ENCODE results near the gene MEI4.
"Not testable (repeated sequence)": the region's sequence is repeated elsewhere in the genome, so short reads cannot be mapped to it uniquely, and the experiment has no call there.

MEI4 gene

GRCh38 chr6:77686931-77687330 is 34.1 kb downstream of the MEI4 start:
- no peak for FAIRE-seq

- no peak for FAIRE-seq
Observed at GRCh38 chr6:77688649-77689048, 35.8 kb downstream of the MEI4 start.

GRCh38 chr6:77700095-77700494 is 47.3 kb downstream of the MEI4 start:
- not testable (repeated sequence) for FAIRE-seq

- no peak for FAIRE-seq
Observed at GRCh38 chr6:77707603-77708002, 54.8 kb downstream of the MEI4 start.

GRCh38 chr6:77715588-77715987 is 62.7 kb downstream of the MEI4 start:
- FAIRE-seq = no peak

- FAIRE-seq = no peak
Observed at GRCh38 chr6:77716311-77716710, 63.5 kb downstream of the MEI4 start.

GRCh38 chr6:77736010-77736409 is 83.2 kb downstream of the MEI4 start:
- not testable (repeated sequence) for FAIRE-seq

- no peak for FAIRE-seq
Observed at GRCh38 chr6:77740380-77740779, 87.5 kb downstream of the MEI4 start.

GRCh38 chr6:77752156-77752555 is 99.3 kb downstream of the MEI4 start:
- FAIRE-seq = not testable (repeated sequence)

- no peak for FAIRE-seq
Observed at GRCh38 chr6:77762386-77762785, 109.5 kb downstream of the MEI4 start.

GRCh38 chr6:77763124-77763523 is 110.3 kb downstream of the MEI4 start:
- FAIRE-seq = no peak

GRCh38 chr6:77764364-77764763 is 111.5 kb downstream of the MEI4 start:
- FAIRE-seq = no peak

GRCh38 chr6:77773157-77773822 is 120.5 kb downstream of the MEI4 start:
- no peak for FAIRE-seq

- no peak for FAIRE-seq
Observed at GRCh38 chr6:77774457-77774856, 121.6 kb downstream of the MEI4 start.

- no peak for FAIRE-seq
Observed at GRCh38 chr6:77776441-77776840, 123.6 kb downstream of the MEI4 start.

GRCh38 chr6:77778527-77778926 is 125.7 kb downstream of the MEI4 start:
- no peak for FAIRE-seq

- FAIRE-seq = no peak
Observed at GRCh38 chr6:77786935-77787629, 134.2 kb downstream of the MEI4 start.

GRCh38 chr6:77796824-77797809 is 144.3 kb downstream of the MEI4 start:
- FAIRE-seq = no peak

GRCh38 chr6:77812304-77812703 is 159.5 kb downstream of the MEI4 start:
- FAIRE-seq = no peak

GRCh38 chr6:77813090-77813489 is 160.3 kb downstream of the MEI4 start:
- no peak for FAIRE-seq

- FAIRE-seq = no peak
Observed at GRCh38 chr6:77814119-77814518, 161.3 kb downstream of the MEI4 start.

GRCh38 chr6:77815531-77815930 is 162.7 kb downstream of the MEI4 start:
- no peak for FAIRE-seq

- no peak for FAIRE-seq
Observed at GRCh38 chr6:77816766-77817270, 164.0 kb downstream of the MEI4 start.

Measured in TTC549 (cell line).